CD4-positive, alpha-beta T cell treated with Interleukin-6 at 100 ng/mL for 8 hours (primary cell): ENCODE results near the gene AR.
A peak's percentile ranks its signal among the peaks of the same experiment; 100 is the strongest.

Experiments
- DNase-seq: peaks from one replicate; pipeline ENCODE4 v3.0.0-alpha.2; 2020; ENCODE audit warnings: mixed read lengths, low spot score

Gene AR, protein sequence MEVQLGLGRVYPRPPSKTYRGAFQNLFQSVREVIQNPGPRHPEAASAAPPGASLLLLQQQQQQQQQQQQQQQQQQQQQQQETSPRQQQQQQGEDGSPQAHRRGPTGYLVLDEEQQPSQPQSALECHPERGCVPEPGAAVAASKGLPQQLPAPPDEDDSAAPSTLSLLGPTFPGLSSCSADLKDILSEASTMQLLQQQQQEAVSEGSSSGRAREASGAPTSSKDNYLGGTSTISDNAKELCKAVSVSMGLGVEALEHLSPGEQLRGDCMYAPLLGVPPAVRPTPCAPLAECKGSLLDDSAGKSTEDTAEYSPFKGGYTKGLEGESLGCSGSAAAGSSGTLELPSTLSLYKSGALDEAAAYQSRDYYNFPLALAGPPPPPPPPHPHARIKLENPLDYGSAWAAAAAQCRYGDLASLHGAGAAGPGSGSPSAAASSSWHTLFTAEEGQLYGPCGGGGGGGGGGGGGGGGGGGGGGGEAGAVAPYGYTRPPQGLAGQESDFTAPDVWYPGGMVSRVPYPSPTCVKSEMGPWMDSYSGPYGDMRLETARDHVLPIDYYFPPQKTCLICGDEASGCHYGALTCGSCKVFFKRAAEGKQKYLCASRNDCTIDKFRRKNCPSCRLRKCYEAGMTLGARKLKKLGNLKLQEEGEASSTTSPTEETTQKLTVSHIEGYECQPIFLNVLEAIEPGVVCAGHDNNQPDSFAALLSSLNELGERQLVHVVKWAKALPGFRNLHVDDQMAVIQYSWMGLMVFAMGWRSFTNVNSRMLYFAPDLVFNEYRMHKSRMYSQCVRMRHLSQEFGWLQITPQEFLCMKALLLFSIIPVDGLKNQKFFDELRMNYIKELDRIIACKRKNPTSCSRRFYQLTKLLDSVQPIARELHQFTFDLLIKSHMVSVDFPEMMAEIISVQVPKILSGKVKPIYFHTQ

DNA sequence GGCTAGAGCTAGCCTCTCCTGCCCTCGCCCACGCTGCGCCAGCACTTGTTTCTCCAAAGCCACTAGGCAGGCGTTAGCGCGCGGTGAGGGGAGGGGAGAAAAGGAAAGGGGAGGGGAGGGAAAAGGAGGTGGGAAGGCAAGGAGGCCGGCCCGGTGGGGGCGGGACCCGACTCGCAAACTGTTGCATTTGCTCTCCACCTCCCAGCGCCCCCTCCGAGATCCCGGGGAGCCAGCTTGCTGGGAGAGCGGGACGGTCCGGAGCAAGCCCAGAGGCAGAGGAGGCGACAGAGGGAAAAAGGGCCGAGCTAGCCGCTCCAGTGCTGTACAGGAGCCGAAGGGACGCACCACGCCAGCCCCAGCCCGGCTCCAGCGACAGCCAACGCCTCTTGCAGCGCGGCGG, at the start of gene AR:
Gene AR, plus strand, starts transcription at position 204 of the 400 bp plus-strand sequence. CDS start 1,126 bp downstream, outside the sequence.
- no peak for DNase-seq

DNA sequence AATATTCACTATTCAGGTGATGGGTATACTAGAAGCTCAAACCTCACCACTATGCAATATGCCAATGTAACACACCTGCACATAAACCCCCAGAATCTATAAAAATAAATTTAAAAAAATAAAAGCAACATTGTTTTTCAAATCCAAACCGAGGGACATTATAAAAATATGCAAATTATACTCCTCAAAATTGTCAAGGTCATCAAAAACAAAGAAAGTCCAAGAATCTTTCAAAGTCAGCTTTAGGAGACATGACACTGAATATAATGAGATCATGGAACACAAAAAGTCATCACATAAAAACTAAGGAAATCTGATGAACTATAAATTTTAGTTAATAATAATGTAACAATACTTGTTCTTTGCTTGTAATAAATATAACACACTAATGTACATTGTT, 43.2 kb upstream of the AR start:
- no peak for DNase-seq

DNA sequence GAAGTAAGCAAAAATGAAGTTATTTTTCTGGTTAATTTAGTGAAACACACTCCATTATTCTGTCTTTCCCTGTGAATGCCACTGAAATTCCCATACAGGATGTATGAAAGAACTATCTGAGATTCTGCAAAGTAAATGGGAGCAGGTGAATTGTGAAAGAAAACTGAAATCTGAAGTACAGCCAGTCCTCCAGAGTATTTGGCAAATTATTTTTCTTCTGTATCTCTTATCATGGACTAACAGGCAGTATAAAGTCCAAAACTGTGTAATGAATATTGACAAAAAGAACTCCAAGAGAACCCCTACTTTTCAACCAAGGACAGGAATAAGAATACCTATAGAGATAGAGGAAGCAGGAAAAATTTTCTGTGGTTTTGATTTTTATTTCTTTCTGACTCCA, 40.8 kb upstream of the AR start:
- DNase-seq = no peak

DNA sequence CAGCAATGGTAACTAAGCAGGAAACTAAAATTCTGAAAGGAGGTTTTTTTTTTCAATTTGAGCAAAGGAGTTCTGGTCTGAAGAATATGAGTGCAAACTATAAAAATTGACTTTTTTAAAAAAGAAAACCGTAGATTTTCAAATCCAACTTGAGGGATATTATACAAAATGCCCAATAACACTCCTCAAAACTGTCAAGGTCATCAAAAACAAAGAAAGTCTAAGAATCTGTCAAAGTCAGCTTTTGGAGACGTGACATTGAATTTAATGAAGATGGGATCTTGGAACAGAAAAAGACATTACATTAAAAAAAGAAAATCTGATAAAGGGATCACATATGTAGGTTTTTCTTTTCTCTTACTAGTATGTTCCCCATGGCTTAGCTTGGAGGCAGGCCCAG, 40.4 kb upstream of the AR start:
- DNase-seq = no peak

DNA sequence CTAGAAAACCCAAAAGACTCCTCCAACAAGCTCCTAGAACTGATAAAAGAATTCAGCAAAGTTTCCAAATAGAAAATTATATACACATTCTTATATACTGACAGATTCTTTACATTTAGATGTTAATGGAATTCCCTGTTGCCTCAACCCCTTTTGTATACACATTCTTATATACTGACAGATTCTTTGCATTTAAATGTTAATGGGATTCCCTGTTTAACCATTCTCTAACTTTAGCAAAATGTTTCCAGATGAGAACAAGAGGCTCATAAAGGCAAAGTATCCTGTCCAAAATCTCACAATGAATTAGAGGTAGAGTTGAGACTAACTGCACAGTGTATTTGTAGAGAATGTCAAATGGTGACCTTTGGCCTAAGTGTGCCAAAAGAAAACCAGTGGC, 23.1 kb upstream of the AR start:
- no peak for DNase-seq

DNA sequence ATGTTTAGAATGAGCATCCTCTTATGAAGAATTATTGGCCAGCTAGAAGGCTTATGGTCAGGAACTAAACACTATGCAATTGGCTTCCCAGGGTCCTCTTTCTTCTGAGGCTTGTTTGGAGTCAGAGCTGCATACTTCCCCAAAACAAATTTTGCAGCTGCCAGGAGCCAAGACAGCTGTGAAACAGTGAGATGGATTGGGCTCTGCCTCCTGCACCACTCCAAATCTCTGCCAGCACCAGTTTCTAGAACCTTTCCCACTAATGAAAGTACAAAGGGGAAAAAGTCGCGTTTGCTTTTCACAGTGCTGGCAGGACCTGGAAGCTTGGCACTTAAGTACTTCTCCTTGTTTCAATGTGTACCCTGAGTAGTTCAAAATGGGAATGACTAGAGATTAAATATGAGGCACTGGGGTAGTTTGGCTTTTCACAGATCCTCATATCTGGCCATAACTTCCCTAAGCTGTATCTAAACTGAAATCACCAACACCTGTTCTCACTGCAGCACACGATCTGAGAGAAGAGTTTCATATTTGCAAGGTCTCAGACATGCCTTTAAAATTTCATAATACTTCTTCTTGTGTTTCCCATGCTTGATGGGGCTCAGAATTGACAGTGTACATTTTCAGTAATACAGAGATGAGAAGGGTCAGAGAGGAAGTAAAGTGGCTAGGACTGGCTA, 20.7 kb upstream of the AR start:
- DNase-seq = no peak

DNA sequence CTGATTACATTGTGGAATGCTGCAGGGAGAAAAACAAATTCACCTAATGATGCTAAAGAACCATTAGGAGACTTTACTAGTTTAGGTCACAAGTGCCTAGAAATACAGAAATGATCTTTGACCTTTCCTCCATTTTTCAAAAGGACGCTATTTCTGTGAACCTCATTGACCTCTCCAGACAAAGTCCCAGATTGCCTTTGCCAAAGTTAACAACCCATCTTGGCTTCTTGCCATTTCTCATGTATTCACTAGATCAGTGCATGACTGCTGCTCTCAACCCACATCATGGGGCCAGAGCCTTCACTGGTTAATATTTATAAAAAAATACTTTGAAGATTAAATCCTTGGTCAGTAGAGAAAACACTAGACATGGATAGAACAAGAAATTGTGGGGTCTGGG, 19.9 kb upstream of the AR start:
- DNase-seq = no peak

DNA sequence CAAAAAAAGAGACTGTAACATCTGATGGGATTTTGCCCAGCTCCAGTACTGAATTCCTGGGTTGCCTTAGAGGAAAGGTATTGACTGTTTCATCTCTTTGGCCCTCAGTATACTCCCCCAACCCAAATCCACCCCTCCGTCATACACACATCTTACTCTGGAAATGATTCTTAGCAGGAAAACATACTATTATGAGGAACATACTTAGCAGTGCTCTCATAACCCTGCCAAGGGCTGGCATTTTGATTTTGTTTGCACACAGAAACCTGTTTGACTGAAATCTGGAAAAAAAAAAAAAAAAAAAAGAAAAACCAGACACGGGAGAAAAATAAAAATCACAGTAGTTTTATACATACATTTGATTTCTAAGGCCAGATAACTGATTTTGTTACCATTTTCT, 19.4 kb upstream of the AR start:
- no peak for DNase-seq

DNA sequence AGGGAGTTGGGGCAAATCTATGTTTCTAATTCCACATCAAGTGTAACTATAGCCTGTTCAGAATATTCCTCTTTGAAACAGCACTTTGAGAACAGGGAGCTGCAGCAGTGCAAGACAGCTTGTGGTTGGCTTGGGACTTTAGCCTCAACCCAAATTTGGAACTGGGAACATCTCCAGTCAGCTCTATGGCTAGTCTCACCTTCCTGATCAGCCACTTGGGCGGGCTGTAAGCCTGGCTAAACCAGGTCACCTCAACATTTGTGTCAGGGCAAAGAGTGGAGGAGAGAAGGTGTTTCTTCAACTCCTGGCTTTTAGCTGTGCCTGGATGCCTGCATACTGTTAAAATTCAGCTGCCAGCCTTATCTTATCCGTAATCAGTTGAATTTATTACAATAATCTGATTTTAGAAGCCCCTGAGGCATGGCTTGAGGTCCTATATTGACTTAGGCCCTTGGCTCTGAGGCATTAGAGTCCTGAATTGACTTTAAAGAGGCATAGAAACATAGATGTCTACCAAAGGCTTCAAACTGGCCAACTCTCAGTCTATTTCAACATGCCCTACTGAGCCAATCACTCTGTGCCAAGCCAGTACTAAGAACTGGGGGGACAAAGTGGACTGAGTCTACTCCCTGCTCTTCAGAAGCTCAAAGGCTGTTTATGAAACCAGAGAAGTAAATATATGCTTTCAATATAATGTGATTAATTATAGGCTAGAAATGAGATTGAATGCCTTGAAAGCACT, 18.7 kb upstream of the AR start:
- no peak for DNase-seq

DNA sequence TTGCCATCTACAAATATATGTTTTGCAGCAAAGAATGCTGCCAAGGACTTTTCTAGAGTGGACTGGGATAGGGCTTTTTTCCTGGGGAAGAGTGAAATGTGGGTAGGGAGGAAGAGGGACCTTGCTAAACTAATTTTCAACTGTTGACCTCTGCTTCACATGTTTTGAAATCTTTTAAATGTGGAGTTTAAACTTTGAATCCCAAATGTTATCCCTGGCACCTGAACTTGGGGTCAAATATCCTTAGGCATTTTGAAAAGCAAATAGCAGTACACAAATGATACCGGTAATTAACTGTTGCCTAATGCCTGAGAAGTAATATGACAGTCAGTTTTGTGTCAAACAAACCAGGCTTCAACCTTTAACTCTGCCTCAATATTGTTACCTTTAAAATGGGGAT, 7.3 kb upstream of the AR start:
- no peak for DNase-seq

DNA sequence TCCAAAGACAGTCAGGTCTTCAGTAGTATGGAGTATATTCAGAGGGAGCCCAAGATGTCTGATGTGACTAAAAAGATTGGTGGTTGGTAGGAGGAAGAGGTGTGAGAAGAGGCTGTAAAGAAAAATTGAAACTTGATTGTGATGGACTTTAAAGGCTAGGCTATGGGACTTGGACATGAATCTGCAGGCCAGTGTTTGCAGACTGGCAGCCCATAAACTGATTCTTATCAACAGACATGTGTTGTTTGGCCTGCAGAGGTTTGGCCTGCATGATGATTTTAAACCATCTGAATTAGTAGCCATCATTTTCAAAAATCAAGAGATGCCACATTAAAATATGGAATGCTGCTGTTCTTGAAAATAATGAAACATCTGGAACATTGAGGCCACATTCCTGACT, 5.4 kb upstream of the AR start:
- no peak for DNase-seq

DNA sequence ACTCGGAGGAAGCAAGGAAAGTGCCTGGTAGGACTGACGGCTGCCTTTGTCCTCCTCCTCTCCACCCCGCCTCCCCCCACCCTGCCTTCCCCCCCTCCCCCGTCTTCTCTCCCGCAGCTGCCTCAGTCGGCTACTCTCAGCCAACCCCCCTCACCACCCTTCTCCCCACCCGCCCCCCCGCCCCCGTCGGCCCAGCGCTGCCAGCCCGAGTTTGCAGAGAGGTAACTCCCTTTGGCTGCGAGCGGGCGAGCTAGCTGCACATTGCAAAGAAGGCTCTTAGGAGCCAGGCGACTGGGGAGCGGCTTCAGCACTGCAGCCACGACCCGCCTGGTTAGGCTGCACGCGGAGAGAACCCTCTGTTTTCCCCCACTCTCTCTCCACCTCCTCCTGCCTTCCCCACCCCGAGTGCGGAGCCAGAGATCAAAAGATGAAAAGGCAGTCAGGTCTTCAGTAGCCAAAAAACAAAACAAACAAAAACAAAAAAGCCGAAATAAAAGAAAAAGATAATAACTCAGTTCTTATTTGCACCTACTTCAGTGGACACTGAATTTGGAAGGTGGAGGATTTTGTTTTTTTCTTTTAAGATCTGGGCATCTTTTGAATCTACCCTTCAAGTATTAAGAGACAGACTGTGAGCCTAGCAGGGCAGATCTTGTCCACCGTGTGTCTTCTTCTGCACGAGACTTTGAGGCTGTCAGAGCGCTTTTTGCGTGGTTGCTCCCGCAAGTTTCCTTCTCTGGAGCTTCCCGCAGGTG, 637 bp downstream of the AR start:
- no peak for DNase-seq

DNA sequence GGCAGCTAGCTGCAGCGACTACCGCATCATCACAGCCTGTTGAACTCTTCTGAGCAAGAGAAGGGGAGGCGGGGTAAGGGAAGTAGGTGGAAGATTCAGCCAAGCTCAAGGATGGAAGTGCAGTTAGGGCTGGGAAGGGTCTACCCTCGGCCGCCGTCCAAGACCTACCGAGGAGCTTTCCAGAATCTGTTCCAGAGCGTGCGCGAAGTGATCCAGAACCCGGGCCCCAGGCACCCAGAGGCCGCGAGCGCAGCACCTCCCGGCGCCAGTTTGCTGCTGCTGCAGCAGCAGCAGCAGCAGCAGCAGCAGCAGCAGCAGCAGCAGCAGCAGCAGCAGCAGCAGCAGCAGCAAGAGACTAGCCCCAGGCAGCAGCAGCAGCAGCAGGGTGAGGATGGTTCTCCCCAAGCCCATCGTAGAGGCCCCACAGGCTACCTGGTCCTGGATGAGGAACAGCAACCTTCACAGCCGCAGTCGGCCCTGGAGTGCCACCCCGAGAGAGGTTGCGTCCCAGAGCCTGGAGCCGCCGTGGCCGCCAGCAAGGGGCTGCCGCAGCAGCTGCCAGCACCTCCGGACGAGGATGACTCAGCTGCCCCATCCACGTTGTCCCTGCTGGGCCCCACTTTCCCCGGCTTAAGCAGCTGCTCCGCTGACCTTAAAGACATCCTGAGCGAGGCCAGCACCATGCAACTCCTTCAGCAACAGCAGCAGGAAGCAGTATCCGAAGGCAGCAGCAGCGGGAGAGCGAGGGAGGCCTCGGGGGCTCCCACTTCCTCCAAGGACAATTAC, 1.4 kb downstream of the AR start:
- no peak for DNase-seq

DNA sequence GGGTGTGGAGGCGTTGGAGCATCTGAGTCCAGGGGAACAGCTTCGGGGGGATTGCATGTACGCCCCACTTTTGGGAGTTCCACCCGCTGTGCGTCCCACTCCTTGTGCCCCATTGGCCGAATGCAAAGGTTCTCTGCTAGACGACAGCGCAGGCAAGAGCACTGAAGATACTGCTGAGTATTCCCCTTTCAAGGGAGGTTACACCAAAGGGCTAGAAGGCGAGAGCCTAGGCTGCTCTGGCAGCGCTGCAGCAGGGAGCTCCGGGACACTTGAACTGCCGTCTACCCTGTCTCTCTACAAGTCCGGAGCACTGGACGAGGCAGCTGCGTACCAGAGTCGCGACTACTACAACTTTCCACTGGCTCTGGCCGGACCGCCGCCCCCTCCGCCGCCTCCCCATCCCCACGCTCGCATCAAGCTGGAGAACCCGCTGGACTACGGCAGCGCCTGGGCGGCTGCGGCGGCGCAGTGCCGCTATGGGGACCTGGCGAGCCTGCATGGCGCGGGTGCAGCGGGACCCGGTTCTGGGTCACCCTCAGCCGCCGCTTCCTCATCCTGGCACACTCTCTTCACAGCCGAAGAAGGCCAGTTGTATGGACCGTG, 2.2 kb downstream of the AR start:
- no peak for DNase-seq

DNA sequence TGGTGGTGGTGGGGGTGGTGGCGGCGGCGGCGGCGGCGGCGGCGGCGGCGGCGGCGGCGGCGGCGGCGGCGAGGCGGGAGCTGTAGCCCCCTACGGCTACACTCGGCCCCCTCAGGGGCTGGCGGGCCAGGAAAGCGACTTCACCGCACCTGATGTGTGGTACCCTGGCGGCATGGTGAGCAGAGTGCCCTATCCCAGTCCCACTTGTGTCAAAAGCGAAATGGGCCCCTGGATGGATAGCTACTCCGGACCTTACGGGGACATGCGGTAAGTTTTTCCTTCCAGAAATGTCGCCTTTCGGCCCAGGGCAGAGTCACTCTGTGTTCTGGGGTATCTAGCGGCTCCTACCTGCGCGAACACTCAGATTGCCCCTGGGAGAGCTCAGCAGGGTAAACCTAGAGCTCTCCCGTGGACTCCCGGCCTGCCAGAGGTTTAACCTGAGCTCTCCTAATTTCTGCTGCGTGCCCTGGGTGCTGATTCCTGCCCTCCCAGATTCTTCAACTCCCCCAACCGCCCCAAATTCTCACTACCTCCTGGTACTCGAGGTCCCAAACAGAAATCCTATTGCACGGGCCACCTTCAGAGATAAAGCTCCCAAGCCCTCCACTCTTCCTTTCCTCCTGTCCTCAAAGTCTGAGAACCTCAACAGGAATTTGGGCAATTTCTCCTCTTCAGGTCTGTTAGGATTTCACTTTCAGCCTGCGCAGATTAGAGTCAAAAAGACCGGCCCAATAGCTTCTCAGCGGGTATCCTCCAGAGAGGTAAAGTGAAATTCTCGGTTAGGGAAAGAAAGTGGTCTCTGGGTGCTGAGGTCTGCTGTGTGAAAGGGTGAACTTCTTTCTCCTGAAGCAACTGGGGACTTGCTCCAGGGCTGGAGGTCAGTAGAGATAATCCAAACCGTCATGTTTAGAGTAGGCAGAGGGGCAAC, 2.9 kb downstream of the AR start:
- no peak for DNase-seq

DNA sequence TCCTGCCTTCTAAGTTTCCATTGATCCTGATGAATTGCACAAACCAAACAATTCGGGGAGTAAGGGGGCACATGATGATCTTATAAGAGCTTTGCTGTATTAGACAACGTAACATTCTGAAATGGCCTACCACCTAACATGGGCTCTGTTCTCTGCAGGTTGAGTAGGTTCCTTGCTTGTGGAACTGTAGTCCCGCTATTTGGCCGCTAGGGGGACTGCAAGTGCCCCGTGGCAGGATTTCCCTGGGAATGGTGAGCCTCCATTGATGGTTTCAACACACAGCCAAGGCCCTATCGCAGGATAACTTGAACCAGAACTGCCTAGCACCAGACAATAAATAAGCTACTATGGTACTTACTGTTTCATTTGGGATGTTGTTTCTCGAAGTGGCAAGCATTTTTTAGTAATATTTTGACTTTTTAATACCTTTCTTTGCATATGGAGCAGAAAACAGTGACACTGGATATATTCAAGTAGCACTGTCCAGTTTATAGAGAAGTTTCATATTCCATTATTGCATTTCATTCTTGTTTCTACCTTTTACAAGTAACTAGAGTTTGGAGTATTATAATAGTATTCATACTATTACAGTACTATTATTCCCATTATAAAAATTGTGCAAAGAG, 11.9 kb downstream of the AR start:
- peak; percentile 4 for DNase-seq

DNA sequence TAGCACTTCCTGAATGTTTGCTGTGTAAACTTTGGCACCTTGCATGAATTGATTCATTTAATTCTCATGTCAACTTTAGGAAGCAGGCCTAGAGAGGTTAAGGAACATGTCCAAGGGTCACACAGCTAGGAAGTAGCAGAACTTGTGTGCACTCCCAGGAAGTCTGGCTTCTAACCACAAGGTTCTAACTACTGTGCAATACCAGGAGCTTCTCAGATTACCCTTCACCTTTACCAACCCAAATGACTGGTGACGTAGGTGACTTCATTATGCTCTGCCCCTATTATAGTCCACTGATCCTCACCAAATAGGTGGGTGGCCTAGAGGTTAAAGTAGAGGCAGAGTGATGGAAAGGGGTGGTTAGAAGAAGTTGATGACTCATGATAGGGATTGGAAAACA, 14.4 kb downstream of the AR start:
- no peak for DNase-seq
